ENCODE results near the gene MPP7.
"Not testable (repeated sequence)": the region's sequence is repeated elsewhere in the genome, so short reads cannot be mapped to it uniquely, and the experiment has no call there.

The MPP7 gene

DNA sequence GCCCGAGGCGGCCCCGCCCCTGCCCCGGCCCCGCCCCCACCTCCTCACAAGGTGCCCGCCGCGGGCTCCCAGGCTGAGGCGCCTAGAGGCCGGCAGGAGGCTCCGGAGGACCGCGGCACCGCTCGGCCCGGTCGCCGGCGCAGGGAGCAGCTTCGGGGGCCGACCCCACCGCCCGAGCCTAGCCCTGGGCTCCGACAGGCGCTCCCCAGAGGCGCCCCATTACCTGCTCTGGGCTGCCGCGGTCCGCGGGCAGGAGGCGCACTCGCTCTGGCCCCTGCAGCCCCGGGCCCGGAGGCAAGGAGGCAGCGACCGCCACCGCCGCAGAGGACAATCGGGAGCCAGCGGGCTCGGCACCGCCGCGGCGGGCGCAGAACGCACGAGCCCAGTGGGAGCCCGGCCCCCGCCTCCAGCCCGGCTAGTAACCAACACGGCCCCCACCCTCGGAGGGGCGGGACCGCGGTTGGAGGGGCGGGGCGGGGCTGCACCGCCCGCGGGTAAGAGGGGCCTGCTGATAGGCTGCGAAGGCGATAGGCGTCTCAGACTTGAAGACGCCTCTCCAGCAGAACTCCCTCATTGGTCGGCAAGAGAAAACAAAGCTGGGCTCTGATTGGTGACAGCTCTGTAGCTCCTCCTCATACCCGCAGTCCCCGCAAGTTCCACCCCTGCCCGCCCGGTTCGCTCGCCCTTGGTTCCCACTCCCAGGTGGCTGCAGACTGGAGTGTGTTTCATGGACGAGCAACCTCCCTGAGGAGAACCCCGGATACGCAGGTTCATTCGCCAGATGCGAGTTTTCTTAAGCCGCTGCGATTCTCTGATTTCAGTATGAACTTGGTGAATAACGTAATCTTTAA, at the start of gene MPP7:
TSS of gene MPP7 (minus strand) at position 427 of the 851 bp plus-strand sequence. CDS start 64,460 bp downstream, outside the sequence.
- DNase-seq: peak; percentile 97

GRCh38 chr10:28349892-28350291, 47.0 kb upstream of the MPP7 start:
- DNase-seq: no peak

DNA sequence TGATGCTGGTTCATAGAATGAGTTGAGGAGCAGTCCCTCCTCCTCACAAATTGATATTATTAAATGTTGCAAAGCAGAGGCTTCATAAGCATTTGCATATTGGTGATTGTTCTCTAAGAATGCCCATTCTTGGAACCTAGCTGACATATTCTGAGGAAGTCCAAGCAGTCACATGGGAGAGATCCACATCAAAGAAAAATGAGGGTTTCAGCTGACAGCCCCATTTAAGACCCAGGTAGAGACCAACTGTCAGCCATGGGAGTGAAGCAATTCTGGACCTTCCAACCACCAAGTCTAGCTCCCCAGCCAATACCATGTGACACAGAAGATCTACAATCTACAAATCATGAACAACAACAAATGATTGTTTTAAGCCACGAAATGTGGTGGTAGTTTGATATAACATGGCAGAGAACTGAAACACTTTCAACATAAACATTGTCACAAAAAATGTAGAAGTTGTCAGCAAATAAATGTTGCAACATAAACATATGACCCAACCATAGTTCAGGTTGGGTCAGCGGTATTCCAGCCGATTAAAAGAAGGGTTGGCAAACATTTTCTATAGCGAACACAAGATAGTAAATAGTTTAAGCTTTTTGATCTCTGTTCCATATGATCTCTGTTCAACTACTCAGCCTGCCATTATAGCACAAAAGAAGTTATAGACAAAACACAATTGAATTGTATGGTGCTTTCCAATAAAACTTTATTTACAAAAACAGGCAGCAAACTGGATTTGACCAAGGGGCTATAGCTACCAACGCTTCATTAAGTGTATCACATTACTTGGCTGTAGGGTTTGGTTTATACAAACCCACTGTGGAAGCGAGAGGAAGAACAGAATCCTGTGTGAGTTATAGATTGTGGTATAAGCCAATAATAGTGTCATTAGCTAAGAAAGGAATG, 41.4 kb upstream of the MPP7 start:
- no peak for DNase-seq

DNA sequence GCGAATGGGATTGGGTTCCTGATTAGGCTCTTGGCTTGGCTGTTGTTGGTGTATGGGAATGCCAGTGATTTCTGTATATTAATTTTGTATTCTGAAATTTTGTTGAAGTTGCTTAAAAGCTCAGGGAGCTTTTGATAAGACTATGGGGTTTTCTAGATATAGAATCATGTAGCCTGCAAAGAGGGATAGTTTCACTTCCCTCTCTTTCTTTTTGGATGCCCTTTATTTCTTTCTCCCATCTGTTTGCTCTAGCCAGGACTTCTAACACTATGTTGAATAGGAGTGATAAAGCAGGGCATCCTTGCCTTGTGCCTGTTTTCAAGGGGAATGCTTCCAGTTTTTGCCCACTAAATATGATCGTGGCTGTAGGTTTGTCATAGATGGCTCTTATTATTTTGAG, 40.4 kb upstream of the MPP7 start:
- DNase-seq: no peak

DNA sequence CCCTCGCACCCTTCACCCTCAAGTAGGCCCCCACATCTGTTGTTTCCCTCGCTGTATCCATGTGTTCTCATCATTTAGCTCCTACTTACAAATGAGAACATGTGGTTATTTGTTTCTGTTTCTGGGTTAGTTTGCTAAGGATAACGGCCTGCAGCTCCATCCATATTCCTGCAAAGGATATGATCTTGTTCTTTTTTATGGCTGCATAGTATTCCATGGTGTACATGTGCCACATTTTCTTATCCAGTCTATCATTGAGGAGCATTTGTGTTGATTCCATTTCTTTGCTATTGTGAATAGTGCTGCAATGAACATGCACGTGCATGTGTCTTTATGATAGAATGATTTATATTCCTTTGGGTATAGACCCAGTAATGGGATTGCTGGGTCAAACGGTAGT, 38.8 kb upstream of the MPP7 start:
- not testable (repeated sequence) for DNase-seq

DNA sequence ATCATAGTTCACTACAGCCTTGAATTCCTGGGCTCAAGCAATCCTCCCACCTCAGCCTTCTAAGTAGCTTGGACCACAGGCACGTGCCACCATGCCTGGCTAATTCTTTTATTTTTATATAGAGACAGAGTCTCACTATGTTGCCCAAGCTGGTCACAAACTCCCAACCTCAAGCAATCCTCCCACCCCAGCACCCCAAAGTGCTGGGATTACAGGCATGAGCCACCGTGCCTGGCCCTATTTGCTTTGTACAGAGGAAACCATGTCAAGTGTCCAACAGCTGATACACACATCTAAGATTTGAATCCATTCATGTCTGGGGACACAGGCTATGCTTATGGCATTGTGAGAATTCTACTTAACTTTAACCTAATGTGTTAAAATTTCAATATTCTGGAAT, 29.9 kb upstream of the MPP7 start:
- DNase-seq: peak; percentile 14

- peak; percentile 62 for DNase-seq
Measured at GRCh38 chr10:28331841-28332240, 29.0 kb upstream of the MPP7 start.

- DNase-seq: no peak
Measured at GRCh38 chr10:28331066-28331465, 28.2 kb upstream of the MPP7 start.

- DNase-seq: no peak
Measured at GRCh38 chr10:28328346-28328745, 25.5 kb upstream of the MPP7 start.

GRCh38 chr10:28327491-28327880, 24.6 kb upstream of the MPP7 start:
- DNase-seq: no peak

DNA sequence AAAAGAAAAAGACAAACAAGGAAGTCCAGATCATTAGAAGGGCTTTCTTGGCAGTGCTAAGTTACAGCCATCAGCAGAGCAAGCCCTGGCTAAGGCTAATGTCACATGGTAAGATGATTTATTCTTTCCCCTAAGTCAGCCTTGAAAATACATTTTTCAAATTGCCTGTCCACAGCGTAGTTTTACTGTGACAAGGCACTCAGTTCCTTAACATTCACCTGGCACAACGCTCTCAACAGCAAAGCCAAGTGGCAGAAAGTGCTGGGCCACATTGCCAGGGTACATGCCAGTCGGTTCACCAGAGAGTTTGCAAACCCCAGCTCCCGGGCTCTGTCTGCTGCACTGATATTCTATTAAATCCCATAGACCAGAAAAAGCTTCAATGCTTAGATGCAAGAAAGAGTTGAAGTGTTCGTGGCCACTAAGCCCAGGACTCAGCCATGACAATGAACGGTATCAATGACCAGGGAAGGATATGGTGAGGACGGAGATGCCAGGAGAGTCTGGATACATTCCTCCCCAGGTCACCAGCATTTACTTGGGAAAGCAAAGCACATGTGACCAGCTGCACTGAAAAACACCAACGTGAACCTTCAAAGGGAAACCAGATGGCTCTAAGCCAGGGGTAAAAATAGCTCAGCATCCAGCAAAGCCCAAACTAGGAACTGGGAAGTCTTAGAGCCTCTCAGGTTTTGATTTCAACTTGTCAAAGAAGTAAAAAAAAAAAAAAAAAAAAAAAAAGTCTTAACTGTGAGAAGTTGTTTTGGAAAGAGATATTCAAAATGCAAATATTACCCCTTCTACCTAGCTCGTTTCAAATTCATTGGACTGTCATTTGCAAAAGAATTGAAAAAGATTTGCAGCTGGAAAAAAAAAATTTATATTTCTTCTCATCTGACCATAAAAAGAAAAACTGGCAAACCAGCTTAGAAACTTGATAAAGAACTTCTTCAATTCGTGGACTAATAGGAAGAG, 23.9 kb upstream of the MPP7 start:
- DNase-seq: no peak

- no peak for DNase-seq
Measured at GRCh38 chr10:28320799-28321198, 17.9 kb upstream of the MPP7 start.

DNA sequence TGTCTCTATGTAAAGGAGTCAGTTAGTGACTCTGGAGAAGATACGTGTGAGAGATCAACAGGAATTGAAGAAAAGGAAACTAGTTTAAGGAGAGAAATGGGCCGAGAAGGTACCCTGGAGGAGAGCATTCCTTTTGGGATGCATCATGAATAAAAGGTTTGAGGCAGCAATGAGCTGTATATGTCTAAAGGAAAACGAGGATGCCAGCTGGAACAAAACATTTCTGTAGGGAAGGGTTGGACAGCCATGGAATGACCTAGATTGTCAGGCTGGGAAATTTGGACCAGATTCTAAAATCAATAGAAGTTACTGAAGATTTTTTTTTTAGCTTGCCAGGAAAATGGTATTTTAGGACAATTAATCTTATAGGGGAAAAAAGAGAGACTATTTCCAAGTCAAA, 17.2 kb upstream of the MPP7 start:
- no peak for DNase-seq

- not testable (repeated sequence) for DNase-seq
Measured at GRCh38 chr10:28319061-28319460, 16.2 kb upstream of the MPP7 start.

DNA sequence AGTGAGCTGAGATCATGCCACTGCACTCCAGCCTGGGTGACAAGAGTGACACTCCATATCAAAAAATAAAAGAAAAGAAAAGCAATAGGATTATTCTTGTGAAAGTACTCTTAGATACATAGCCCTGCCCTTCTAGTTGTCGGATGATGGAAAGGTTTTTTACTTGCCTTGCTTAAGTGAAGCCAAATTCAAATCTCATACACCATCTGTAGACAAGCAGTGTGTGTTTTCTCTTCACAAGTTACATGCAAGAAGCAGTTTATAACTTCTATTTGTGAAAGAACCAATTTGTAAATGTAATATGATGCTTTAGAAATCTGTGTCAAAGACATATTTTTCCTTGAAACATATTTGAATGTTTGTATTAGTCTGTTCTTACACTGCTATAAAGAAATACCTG, 15.8 kb upstream of the MPP7 start:
- no peak for DNase-seq

DNA sequence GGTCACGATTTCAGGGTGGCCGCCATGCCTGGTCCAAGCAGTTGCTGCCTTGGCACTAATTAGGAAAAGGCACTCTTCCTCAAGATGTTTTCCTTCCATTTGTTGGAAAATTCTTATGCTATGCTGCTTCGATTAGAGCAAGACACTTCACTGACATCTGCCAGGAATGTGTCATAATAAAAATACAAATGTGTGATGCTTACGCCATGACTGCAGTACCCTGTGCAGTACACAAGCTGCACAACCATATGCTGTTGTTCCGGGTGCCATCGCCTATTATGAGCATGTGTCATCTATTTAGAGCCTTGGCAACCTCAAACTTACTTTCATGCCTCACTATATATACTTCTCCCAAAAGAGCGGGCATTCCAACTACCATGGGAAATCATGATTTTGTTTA, 14.9 kb upstream of the MPP7 start:
- no peak for DNase-seq

- no peak for DNase-seq
Measured at GRCh38 chr10:28316696-28317095, 13.8 kb upstream of the MPP7 start.

- DNase-seq: no peak
Measured at GRCh38 chr10:28315140-28315539, 12.3 kb upstream of the MPP7 start.

DNA sequence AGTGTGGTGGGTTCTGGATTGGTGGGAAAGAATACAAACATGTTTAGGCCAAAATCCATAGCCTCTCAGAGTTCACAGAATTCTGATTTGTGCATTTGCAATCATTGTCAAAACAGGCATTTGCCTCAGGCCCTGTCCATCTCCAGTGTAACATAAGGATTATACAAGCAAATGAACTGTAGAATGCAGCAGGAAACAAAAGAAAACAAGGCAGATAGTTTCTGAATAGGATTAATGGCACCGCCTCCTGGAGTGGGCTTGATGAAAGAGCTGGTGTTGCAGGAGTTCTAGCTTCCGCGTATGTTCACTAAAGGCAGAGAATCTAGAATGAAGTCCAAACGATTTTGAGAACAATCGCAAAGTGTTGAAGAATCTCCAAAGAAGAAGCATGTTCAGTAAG, 11.3 kb upstream of the MPP7 start:
- no peak for DNase-seq

GRCh38 chr10:28312572-28312971, 9.7 kb upstream of the MPP7 start:
- DNase-seq: no peak

GRCh38 chr10:28311104-28311503, 8.2 kb upstream of the MPP7 start:
- no peak for DNase-seq

DNA sequence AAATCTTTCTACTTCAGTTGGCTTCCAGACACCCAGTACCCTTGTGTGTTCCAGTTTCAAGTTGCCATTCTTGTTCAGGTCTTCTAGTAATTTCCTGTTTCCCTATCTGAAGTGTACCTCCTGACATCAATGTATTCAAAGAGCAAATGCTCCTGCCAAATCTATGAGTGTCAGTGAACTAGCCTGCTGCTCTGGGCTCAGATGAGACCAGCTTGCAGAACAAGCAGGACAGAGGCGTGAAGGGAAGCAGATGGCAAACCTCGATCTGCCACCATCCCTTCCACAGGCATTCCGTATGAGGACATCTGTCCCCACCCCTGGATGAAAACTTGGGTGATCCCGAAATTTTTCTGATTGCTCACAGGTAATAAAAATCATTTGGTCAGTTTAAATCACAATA, 4.4 kb upstream of the MPP7 start:
- no peak for DNase-seq

GRCh38 chr10:28305553-28305952, 2.7 kb upstream of the MPP7 start:
- no peak for DNase-seq

Measured in CD4-positive, alpha-beta T cell treated with Interleukin-4 for 4 hours (primary cell).